AG09319 (cell line): Measurements from ENCODE around the gene CHD9NB.

ENCODE experiments used
- DNase-seq: peaks from one replicate; pipeline ENCODE4 v3.0.0-alpha.2; 2010; ENCODE audit warnings: low read depth; ENCODE audit errors: extremely low read depth
- TF ChIP-seq, protein P1 (sequence below): IDR thresholded peaks from 2 replicates; pipeline ENCODE4 v1.5.1; 2011; ENCODE audit warnings: low read depth, mild to moderate bottlenecking, inconsistent platforms, low read length, moderate library complexity

CHD9NB gene

DNA sequence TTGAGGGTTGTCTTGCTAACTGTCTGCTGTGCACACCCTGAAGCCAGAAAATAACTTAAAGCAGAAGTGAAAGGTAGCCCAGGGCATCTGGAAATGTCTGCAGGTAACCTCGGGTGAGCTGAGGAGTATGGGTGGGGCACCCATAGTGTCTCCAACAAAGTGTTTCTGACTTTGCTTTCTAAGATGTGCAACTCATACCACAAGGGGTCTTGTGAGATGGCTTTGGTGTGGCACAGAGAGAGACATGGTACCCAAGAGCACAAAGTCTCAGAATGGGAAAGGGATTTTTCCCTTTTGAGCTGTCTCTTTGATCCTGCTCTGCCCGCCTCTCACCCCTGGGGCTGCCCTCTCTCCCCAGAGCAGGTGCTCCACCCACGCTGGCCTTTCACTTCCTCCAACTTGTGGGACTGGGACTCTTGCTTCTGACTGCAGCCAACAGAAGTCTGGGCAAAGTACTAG lies 9.0 kb upstream of the CHD9NB start:
- TF ChIP-seq, protein P1, sequence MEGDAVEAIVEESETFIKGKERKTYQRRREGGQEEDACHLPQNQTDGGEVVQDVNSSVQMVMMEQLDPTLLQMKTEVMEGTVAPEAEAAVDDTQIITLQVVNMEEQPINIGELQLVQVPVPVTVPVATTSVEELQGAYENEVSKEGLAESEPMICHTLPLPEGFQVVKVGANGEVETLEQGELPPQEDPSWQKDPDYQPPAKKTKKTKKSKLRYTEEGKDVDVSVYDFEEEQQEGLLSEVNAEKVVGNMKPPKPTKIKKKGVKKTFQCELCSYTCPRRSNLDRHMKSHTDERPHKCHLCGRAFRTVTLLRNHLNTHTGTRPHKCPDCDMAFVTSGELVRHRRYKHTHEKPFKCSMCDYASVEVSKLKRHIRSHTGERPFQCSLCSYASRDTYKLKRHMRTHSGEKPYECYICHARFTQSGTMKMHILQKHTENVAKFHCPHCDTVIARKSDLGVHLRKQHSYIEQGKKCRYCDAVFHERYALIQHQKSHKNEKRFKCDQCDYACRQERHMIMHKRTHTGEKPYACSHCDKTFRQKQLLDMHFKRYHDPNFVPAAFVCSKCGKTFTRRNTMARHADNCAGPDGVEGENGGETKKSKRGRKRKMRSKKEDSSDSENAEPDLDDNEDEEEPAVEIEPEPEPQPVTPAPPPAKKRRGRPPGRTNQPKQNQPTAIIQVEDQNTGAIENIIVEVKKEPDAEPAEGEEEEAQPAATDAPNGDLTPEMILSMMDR: no peak
- DNase-seq: no peak

DNA sequence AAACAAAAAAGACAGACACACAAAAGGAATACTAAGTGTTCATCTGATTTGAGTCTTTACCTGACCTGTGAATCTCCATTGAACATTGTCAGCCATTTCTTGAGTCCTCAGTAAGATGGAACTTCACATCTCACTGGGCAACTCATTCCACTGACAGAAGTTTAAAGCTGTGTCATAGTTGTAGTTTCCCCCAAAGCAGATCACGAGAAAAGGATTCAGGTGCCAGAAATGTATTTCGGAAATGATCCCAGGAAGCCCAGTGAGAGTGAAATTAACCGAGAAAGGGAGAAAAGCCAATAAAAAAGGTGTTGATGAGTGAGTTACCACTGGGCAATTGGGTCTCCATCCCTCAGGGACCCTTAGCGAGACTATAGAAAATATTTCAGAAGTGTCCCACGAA lies 8.6 kb upstream of the CHD9NB start:
- DNase-seq: no peak
- TF ChIP-seq, protein P1: no peak

DNA sequence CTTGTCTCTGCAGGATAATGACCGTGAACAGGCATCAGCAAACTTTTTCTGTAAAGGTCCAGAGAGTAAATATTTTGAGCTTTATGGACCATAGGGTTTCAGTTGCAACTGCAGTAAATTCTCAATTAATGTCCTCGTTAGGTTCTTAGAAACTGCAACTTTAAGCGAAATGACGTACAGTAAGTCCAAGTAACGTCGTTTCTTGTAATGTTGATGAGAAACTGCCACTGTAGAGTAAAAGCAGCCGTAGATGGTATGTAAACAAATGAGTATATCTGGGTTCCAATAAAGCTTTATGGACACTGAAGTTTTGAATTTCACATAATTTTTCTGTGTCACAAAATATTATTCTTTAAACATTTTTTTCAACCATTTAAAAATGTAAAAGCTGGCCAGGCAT lies 7.0 kb upstream of the CHD9NB start:
- DNase-seq: no peak
- TF ChIP-seq, protein P1: no peak

DNA sequence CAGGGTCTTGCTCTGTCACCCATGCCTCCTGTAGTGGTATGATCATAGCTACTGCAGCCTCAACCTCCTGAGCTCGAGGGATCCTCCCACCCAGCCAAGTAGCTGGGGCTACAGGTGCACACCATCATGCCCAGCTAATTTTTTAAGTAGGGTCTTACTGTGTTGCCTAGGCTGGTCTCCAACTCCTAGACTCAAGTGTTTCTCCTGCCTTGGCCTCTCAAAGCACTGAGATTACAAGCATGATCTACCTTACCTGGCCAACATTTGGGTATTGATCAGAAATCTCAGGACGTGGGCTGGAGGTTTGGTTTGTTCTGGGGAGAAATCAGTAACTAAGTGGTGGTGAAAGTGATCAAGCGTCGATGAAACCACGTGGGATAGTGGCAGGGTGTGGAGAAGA lies 6.2 kb upstream of the CHD9NB start:
- TF ChIP-seq, protein P1: no peak

DNA sequence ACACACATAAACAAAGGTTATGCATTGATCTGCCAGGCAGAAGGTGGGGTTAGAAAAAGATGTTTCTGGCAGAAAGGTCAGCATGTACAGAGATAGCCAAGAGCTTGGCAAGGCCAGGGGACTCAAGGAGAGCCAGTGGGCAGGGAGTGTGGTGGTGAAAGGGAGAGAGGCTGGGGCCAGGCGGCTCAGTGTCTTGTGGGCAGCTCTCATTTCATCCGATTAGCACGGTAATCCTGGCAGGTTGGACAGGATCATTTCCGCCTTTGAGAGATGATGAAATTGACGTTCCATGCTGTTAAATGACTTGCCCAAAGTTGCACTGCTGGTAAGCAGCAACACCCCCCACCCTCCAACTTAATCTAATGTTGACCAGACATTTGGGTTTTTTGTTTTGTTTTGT lies 5.7 kb upstream of the CHD9NB start:
- TF ChIP-seq, protein P1: no peak

More for the DNA sequence above, 6.2 kb upstream of the CHD9NB start:
- no peak for DNase-seq

DNA sequence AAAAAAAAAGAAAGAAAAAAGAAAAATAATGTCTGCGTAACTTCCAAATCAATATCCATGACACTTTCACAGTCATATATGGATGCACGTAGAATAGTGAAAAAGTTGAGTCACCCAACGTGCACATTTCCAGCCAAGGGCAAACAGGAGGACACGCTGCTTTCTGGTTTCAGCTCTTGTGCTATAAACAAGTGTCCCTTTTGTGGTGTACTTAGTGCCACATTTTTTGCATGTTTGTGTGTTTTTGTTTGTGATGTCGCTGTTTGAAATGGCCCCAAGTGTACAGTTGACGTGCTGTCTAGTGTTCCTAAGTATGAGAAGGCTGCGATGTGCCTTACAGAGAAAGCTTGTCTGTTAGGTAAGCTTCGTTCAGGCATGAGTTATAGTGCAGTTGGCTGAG lies 5.0 kb upstream of the CHD9NB start:
- TF ChIP-seq, protein P1: no peak
- DNase-seq: no peak

More for the DNA sequence above, 5.7 kb upstream of the CHD9NB start:
- no peak for DNase-seq

DNA sequence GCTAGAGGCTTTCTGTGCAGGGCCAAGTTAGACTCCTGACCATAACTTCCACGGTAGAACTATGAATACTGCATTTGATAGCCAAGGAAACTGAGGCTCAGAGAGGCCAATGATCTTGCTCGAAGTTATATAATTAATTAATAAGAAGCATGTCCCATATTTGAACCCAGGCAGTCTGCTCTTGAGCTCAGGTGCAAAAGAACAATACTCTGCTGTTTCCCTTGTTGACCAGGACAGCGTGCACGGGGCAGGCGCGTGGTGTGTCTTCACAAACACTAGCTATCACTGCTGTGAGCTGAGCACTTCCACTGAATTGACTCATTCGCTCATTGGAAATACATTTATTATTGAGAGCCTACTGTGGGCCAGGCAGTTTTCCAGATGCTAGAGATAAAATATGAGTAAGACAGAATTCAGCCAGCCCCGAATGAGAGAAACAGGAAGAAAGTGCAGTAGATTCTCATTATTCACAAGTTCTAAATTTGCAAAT lies 3.7 kb upstream of the CHD9NB start:
- TF ChIP-seq, protein P1: no peak
- DNase-seq: no peak
